Activated CD8-positive, alpha-beta memory T cell treated with anti-CD3 and anti-CD28 coated beads, Interleukin-2, amount 10 ng/mL, durations not matched to agents 7 days and 5 days (primary cell): Measurements from ENCODE around the gene FAM171A2. TPM values are rescaled to one million over a fixed set of nuclear protein-coding genes. Genes with fewer than 3 reads are reported as not detected.
"Not testable (repeated sequence)": the region's sequence is repeated elsewhere in the genome, so short reads cannot be mapped to it uniquely, and the experiment has no call there.

Source experiments
- ATAC-seq: fragments of 150-1000 bp; cut with Tn5 transposase; one replicate; pipeline ENCODE4 v1.10.0; 2021; ENCODE audit warnings: moderate library complexity
- CTCF ChIA-PET: fragments of 350-600 bp; sonication (Branson Sonifier 250); formaldehyde crosslinking; loops from one replicate; lab custom pipeline; 2021; ENCODE audit warnings: antibody characterized with exemption; lab: Charles Lee
- DNase-seq: peaks from one replicate; pipeline ENCODE4 v3.0.0-alpha.2; 2020
- H3K27ac Mint-ChIP-seq: one replicate; pipeline ENCODE4 v1.8.0; 2021; ENCODE audit warnings: mild to moderate bottlenecking, mixed read lengths
- H3K27me3 Mint-ChIP-seq: one replicate; pipeline ENCODE4 v1.8.0; 2021; ENCODE audit warnings: mixed read lengths
- H3K36me3 Mint-ChIP-seq: one replicate; pipeline ENCODE4 v1.8.0; 2021; ENCODE audit warnings: mild to moderate bottlenecking, mixed read lengths
- H3K4me1 Mint-ChIP-seq: one replicate; pipeline ENCODE4 v1.8.0; 2021; ENCODE audit warnings: mixed read lengths
- H3K4me3 Mint-ChIP-seq: one replicate; pipeline ENCODE4 v1.8.0; 2021; ENCODE audit warnings: mild to moderate bottlenecking, moderate library complexity, mixed read lengths
- H3K9me3 Mint-ChIP-seq: one replicate; pipeline ENCODE4 v1.8.0; 2022; ENCODE audit warnings: low read depth, mixed read lengths
- total RNA-seq, 2 experiments: library from RNA; stranded (reverse); gene quantifications; one replicate each; pipeline ENCODE4 v1.2.3, GENCODE V29; 2021

Gene FAM171A2
- under 1 TPM in 1 of 2 experiments, not detected in 1; 0.26 TPM for total RNA-seq

GRCh38 chr17:44363613-44364159 is at the start of gene FAM171A2:
TSS of gene FAM171A2 (minus strand) at chr17:44363853. CDS start at chr17:44363714, 139 bp downstream.
- CTCF ChIA-PET, result interaction anchor here (0.6 to 2.9 kb wide), 23 partner anchors 9 to 402 kb away, joined by 3 to 45 read pairs (median 4); partner anchors contain the start of gene GRN
- Mint-ChIP-seq H3K4me3 (peak within 1 kb of the TSS; percentile 56), H3K36me3 (no peaks in the 10 kb centered on the region), H3K27me3 (peaks cover 51% of the 10 kb centered on the region), H3K4me1 (no peaks in the 10 kb centered on the region), H3K27ac (no peak within 1 kb of the TSS), H3K9me3 (no peaks in the 10 kb centered on the region)
- ATAC-seq (peak; percentile 95), DNase-seq (peak; percentile 68)

DNA sequence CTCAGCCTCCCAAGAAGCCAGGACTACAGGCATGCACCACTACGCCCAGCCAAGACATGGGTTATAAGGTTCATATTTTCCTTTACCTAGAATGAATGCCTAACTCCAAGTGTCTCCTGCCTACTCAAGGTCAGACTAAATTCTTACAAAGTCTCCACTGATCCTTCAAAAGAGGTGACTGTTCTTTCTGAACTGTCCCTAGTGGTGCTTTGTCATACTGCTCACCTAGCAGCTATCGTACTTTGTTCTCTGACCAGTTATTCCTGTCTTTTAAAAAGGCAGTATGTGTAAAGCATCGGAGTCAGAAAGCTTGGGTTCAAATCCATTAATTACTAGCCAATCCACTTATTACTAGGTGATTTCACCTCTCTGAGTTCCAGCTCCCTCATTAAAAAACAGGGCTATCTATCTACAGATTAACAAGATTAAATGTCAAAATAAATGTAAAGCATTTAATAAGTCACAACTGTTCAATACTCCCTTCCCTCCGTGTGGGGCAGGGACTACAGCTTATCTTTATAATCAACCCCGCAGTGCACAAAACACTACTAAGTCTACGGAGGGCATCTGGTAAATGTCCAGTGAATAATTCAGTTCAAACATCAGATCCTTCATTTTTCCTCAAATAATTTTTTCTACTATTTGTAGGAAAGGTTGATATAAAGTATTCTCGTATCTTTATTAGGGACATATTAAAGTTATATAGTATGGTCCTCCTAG is 45.8 kb upstream of the FAM171A2 start:
- no peaks in the 10 kb centered on the region for H3K27me3 Mint-ChIP-seq
- H3K4me1 Mint-ChIP-seq, result no peaks in the 10 kb centered on the region
- ATAC-seq, result no peak
- CTCF ChIA-PET, result interaction anchor here (0.9 to 1.2 kb wide), 2 partner anchors 24 to 36 kb away, joined by 3 read pairs; no protein-coding TSS in a partner anchor
- H3K27ac Mint-ChIP-seq, result no peak overlapping the region
- H3K36me3 Mint-ChIP-seq, result peaks cover 9% of the 10 kb centered on the region
- H3K4me3 Mint-ChIP-seq, result no peak overlapping the region
- DNase-seq, result no peak
- H3K9me3 Mint-ChIP-seq, result no peaks in the 10 kb centered on the region

DNA sequence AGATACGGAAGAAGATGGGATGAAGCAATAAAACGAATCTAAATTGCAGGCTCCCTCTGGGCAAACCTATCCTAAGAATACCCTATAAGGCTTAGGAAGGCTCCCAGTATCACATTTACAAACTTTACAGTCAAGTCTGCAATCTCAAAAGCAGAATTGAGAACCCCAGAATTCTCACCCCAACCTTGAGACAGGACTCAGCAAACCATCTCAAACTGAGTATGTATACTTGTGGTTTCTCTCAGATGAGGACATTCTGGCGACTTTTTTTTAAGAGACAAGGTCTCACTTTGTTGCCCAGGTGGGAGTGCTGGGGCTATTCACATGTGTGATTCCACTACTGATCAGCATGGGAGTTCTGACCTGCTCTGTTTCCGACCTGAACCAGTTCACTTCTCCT is 45.1 kb upstream of the FAM171A2 start:
- CTCF ChIA-PET, result interaction anchor here (1.2 kb wide), 1 partner anchor 23 kb away, joined by 3 read pairs; no protein-coding TSS in a partner anchor
- no peaks in the 10 kb centered on the region for H3K27me3 Mint-ChIP-seq
- H3K4me3 Mint-ChIP-seq, result no peak overlapping the region
- H3K4me1 Mint-ChIP-seq, result no peaks in the 10 kb centered on the region
- H3K27ac Mint-ChIP-seq, result no peak overlapping the region
- DNase-seq (no peak), ATAC-seq (no peak)
- H3K36me3 Mint-ChIP-seq, result peaks cover 9% of the 10 kb centered on the region
- no peaks in the 10 kb centered on the region for H3K9me3 Mint-ChIP-seq

DNA sequence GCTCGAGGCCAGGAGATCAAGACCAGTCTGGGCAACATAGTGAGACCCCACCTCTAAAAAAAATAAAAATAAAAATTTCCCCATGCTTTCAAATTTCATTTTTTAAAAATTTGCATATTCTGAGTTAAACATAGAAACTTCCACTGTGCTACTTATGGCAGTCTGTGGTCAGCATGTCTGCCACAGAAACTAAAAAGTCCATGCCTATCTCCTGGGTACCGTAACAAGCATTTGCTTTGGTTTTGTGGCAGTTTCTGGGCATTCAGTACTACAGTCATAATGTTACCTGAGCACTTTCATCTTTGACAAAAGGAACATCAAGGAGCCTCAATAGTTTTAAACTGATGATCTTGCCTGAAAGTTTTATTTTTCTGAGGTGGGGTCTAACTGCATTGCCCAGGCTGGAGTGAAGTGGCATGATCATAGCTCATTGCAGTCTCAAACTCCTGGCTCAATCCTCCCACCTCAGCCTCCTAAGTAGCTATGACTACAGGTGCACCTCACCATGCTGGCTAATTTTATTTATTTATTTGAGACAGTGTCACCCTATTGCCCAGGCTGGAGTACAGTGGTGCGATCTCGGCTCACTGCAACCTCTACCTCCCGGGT is 39.0 kb upstream of the FAM171A2 start:
- H3K27me3 Mint-ChIP-seq, result no peaks in the 10 kb centered on the region
- ATAC-seq (peak; percentile 66), DNase-seq (no peak)
- H3K36me3 Mint-ChIP-seq, result peaks cover 26% of the 10 kb centered on the region
- H3K4me1 Mint-ChIP-seq, result peaks cover 12% of the 10 kb centered on the region
- no peak overlapping the region for H3K27ac Mint-ChIP-seq
- no peak overlapping the region for H3K4me3 Mint-ChIP-seq
- no peaks in the 10 kb centered on the region for H3K9me3 Mint-ChIP-seq
- CTCF ChIA-PET, result interaction anchor here (1.1 to 1.8 kb wide), 2 partner anchors 15 to 121 kb away, joined by 3 to 4 read pairs; no protein-coding TSS in a partner anchor

DNA sequence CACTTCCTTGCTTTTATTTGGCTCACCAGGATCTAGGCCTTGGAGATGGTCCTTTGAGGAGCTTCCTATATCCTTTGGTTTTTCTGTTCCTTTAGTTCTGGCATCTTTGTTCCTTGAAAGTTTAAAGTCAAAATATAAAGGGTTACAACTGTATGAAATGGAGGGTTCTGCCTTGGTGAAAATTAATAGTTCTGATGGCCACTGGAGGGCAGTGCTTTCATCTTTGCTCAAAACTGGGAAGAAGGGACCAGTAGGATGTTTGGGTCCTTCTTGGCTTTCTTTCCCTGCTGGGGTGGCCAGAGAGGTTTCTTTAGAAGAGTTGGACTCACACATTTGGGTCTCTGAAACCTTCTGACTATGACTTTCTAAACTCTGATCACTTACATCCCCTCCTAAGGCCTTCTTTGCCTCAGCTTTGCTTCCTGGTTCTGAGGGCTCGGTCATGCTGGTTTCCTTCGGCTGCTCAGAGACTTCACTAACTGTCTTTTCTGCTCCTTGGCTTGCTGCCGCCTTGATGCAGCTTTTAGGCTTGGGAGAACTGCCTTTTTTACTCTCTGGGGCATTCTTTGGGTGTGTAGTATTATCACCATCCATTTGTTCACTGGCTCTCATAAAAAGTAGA is 36.7 kb upstream of the FAM171A2 start:
- H3K27me3 Mint-ChIP-seq, result no peaks in the 10 kb centered on the region
- CTCF ChIA-PET, result interaction anchor here (0.6 to 1.5 kb wide), 5 partner anchors 13 to 318 kb away, joined by 3 to 4 read pairs (median 3); no protein-coding TSS in a partner anchor
- peaks cover 12% of the 10 kb centered on the region for H3K4me1 Mint-ChIP-seq
- no peak overlapping the region for H3K4me3 Mint-ChIP-seq
- H3K27ac Mint-ChIP-seq, result no peak overlapping the region
- peaks cover 28% of the 10 kb centered on the region for H3K36me3 Mint-ChIP-seq
- H3K9me3 Mint-ChIP-seq, result no peaks in the 10 kb centered on the region
- no peak for DNase-seq
- ATAC-seq, result no peak

DNA sequence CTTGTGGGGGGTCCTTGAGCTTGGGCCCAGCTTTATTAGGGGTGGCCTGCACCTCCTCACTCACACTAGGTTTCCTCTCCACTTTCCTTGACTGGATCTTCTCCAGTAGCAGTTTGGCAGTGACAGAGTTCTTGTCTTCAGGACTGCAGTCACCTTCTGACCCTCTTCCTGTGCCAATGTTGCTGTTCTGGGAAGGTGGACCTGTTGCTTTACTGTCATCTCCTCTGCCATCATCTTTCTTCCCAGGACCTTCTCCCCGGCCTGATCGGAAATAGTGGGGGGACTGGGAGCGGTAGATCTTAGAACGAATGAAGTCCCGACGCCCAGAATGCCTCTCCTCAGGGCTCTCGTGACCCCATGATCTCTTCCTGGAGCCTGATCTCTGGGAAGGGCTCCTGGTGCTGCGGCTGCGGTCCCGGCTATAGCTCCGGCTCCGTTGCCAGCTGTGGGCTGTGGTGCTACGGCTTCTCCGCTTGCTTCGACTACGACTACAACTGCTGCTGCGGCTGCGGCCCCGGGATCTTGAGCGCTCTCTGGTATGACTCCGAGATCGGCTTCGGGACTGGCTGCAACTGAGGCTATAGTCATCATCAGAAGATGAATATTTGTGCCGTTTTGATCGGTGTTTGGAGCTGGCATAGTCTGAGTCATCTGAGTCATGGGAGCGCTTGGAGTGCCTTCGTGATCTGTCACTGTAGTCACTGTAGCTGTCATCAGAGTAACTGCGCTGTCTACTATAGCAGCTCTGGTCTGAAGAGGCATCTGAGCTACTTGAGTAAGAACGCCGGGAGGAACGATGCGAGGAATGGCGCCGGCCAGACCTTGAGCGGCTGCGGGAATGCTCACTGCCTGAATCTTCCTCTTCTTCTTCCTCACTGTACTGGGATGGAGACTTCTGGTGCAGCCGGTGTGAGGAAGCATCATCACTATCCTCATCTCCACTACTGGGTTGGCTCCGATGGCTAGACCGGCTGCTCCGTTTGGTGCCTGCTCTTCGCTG is 35.3 kb upstream of the FAM171A2 start:
- no peak for ATAC-seq
- Mint-ChIP-seq H3K27ac (no peak overlapping the region), H3K36me3 (peaks cover 26% of the 10 kb centered on the region), H3K4me1 (peaks cover 15% of the 10 kb centered on the region), H3K9me3 (no peaks in the 10 kb centered on the region), H3K27me3 (no peaks in the 10 kb centered on the region), H3K4me3 (no peak overlapping the region)
- CTCF ChIA-PET, result interaction anchor here (0.8 to 1.3 kb wide), 4 partner anchors 14 to 125 kb away, joined by 3 to 4 read pairs (median 3); no protein-coding TSS in a partner anchor
- DNase-seq, result peak; percentile 18

- DNase-seq, result peak; percentile 32
- H3K27ac Mint-ChIP-seq, result no peak overlapping the region
- no peak for ATAC-seq
- no peaks in the 10 kb centered on the region for H3K27me3 Mint-ChIP-seq
- H3K9me3 Mint-ChIP-seq, result no peaks in the 10 kb centered on the region
- peaks cover 25% of the 10 kb centered on the region for H3K36me3 Mint-ChIP-seq
- no peak overlapping the region for H3K4me3 Mint-ChIP-seq
- peaks cover 13% of the 10 kb centered on the region for H3K4me1 Mint-ChIP-seq
- CTCF ChIA-PET, result no interaction called here
These were observed 34.1 kb upstream of the FAM171A2 start for GRCh38 chr17:44397479-44398440.

DNA sequence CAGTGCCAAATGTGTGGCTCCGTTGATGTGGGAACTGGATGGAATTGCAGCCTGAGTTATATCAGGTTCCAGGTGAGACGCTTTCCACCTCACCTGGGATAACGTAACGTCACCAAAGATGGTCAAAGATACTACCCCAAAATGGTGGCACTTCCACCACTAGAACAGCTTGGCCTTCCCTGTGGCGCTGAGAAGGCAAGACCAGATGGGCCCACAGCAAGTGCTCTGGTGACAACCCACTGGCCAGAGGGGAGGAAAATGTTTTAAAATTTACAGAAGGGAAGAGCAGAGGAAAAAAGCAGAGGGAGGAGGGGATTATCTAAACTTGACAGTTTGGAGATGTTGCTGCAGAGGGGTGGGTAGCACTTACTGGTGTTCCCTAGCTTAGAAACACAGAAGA is 33.3 kb upstream of the FAM171A2 start:
- CTCF ChIA-PET, result no interaction called here
- DNase-seq (peak; percentile 27), ATAC-seq (no peak)
- H3K27me3 Mint-ChIP-seq, result no peaks in the 10 kb centered on the region
- no peak overlapping the region for H3K27ac Mint-ChIP-seq
- H3K4me1 Mint-ChIP-seq, result peaks cover 8% of the 10 kb centered on the region
- H3K36me3 Mint-ChIP-seq, result peaks cover 21% of the 10 kb centered on the region
- H3K9me3 Mint-ChIP-seq, result no peaks in the 10 kb centered on the region
- H3K4me3 Mint-ChIP-seq, result no peak overlapping the region

DNA sequence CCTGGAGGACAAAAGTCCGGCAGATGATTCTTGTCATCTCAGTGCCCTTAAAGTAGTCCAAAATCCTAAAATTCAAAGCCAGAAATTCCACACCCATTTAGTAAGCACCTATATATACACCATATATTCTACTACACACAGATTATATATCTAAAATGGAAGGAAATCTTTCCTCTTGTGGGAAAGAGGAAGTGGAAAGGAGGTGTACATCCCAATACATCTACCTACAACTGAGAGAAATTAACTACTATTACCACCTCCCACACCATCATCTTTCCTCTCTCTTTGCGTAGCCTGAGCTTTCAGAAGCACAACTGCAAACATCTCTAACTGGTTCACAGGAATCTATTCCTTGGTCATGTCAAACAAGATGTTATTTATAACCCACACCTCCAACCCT is 31.2 kb upstream of the FAM171A2 start:
- Mint-ChIP-seq H3K4me3 (no peak overlapping the region), H3K27me3 (no peaks in the 10 kb centered on the region), H3K9me3 (no peaks in the 10 kb centered on the region), H3K4me1 (peaks cover 14% of the 10 kb centered on the region), H3K27ac (no peak overlapping the region), H3K36me3 (peaks cover 9% of the 10 kb centered on the region)
- DNase-seq, result no peak
- ATAC-seq, result no peak
- CTCF ChIA-PET, result interaction anchor here (1.0 kb wide), 3 partner anchors 9 to 128 kb away, joined by 3 to 4 read pairs (median 3); no protein-coding TSS in a partner anchor

DNA sequence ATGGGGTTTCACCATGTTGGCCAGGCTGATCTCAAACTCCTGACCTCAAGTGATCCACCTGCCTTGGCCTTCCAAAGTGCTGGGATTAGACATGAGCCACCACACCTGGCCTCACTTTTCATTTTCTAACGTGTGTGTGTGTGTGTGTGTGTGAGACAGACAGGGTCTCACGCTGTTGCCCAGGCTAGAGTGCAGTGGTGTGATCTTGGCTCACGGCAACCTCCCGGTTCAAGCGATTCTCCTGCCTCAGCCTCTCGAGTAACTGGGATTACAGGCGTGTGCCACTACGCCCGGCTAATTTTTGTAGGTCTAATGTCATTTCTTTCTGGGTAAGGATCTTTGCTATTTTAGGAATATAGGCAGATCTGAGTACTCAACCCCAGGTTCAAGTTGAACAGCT is 30.5 kb upstream of the FAM171A2 start:
- H3K4me3 Mint-ChIP-seq, ATAC-seq: not testable (repeated sequence)

DNA sequence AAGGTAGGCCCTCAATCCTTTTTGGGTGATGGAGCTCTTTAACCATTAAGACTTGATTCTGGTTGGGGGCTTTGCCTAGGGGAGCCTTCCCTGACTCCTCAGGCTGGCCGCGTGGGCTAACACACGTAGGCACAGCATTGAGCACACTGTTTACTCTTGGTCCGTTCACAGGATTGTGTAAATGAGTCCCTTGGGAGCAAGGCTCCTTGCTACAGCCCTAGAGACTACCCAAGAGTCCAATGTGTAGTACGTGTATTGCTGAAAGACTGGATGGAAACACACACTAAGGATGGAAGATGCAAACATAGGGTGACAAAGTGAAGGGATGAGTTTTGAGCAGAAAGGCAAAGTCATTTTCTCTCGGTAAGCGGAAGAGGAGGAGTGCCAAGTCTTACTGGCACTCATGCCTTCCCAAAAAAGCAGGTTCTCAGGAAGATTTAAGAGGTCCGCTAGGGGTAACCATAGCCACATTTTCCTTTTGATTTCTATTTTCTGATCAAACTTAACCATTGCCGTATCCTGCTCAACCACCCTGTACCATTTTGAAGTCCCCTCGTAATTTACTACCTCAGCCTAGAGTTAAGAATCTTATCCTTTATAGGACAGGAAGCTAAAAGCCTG is 26.7 kb upstream of the FAM171A2 start:
- no peak overlapping the region for H3K27ac Mint-ChIP-seq
- H3K4me1 Mint-ChIP-seq, result peaks cover 25% of the 10 kb centered on the region
- H3K9me3 Mint-ChIP-seq, result no peaks in the 10 kb centered on the region
- CTCF ChIA-PET, result interaction anchor here (1.0 kb wide), 1 partner anchor 27 kb away, joined by 4 read pairs; the partner anchor contains the start of gene FAM171A2
- ATAC-seq, result no peak
- DNase-seq, result no peak
- H3K27me3 Mint-ChIP-seq, result peaks cover 7% of the 10 kb centered on the region
- no peak overlapping the region for H3K4me3 Mint-ChIP-seq
- no peaks in the 10 kb centered on the region for H3K36me3 Mint-ChIP-seq

More for the DNA sequence above, 30.5 kb upstream of the FAM171A2 start:
- peaks cover 20% of the 10 kb centered on the region for H3K4me1 Mint-ChIP-seq
- CTCF ChIA-PET, result interaction anchor here (1.0 to 1.1 kb wide), 3 partner anchors 8 to 28 kb away, joined by 3 read pairs; no protein-coding TSS in a partner anchor
- H3K27me3 Mint-ChIP-seq, H3K27ac Mint-ChIP-seq, H3K9me3 Mint-ChIP-seq, H3K36me3 Mint-ChIP-seq: not testable (repeated sequence)
- peak; percentile 18 for DNase-seq
